OCI-LY7 (cell line): ENCODE results near the gene TJP3. TPM values are rescaled to one million over a fixed set of nuclear protein-coding genes. Genes with fewer than 3 reads are reported as not detected.

Experiments used
- BruUV-seq: library from RNA; stranded (reverse); fragments of 400-500 nt; replicated peaks from 2 replicates; lab custom pipeline; 2021; lab: Mats Ljungman, UMichigan
- CTCF ChIA-PET: fragments of 300-600 bp; sonication (Branson Sonifier 250); formaldehyde crosslinking; loops from one replicate; lab custom pipeline; 2022; ENCODE audit warnings: antibody characterized with exemption; ENCODE audit not compliant: unreplicated experiment; lab: Charles Lee
- POLR2A ChIA-PET: fragments of 300-600 bp; sonication (Branson Sonifier 250); formaldehyde crosslinking; loops from one replicate; lab custom pipeline; 2022; ENCODE audit warnings: antibody characterized with exemption; lab: Charles Lee
- DNase-seq: peaks from one replicate; pipeline ENCODE4 v3.0.0-alpha.2; 2015; ENCODE audit warnings: low spot score
- H2AFZ ChIP-seq: fragments of 200-600 bp; sonication (generic), shearing (Covaris generic); 2 replicates; pipeline ENCODE4 v1.6.1; 2014; ENCODE audit warnings: mild to moderate bottlenecking, antibody characterized with exemption, low read length, moderate library complexity
- H3K27ac ChIP-seq: fragments of 200-600 bp; sonication (generic); 2 replicates; pipeline ENCODE4 v1.5.1; 2014; ENCODE audit warnings: mixed run types, low read depth, mild to moderate bottlenecking, moderate library complexity, low read length, inconsistent platforms; ENCODE audit not compliant: poor library complexity, severe bottlenecking
- H3K36me3 ChIP-seq: fragments of 200-600 bp; sonication (generic); 2 replicates; pipeline ENCODE4 v1.6.1; 2014; ENCODE audit warnings: mild to moderate bottlenecking, antibody characterized with exemption, low read length, moderate library complexity, mixed read lengths; ENCODE audit not compliant: insufficient read depth
- H3K4me1 ChIP-seq: fragments of 200-600 bp; sonication (generic); 2 replicates; pipeline ENCODE4 v1.5.1; 2014; ENCODE audit warnings: mild to moderate bottlenecking, low read length; ENCODE audit not compliant: insufficient read depth, poor library complexity, severe bottlenecking
- H3K4me2 ChIP-seq: fragments of 200-600 bp; sonication (generic); 2 replicates; pipeline ENCODE4 v1.6.1; 2014; ENCODE audit warnings: mild to moderate bottlenecking, low read length
- H3K4me3 ChIP-seq: fragments of 200-600 bp; sonication (generic); 2 replicates; pipeline ENCODE4 v1.5.1; 2014; ENCODE audit warnings: mild to moderate bottlenecking, low read depth, low read length; ENCODE audit not compliant: poor library complexity, severe bottlenecking
- H3K79me2 ChIP-seq: fragments of 200-600 bp; sonication (generic); 2 replicates; pipeline ENCODE4 v1.6.1; 2016; ENCODE audit warnings: low read depth, mild to moderate bottlenecking, low read length, moderate library complexity, mixed read lengths; ENCODE audit not compliant: insufficient read depth
- H3K9me2 ChIP-seq: fragments of 200-600 bp; sonication (generic); 2 replicates; pipeline ENCODE4 v1.6.1; 2016; ENCODE audit warnings: mild to moderate bottlenecking, low read length, mixed read lengths; ENCODE audit not compliant: insufficient read depth
- H3K9me3 ChIP-seq: fragments of 200-600 bp; sonication (generic); 2 replicates; pipeline ENCODE4 v1.6.1; 2014; ENCODE audit warnings: mild to moderate bottlenecking, mixed run types, low read length, mixed read lengths
- H4K20me1 ChIP-seq: fragments of 200-600 bp; sonication (generic); 2 replicates; pipeline ENCODE4 v1.6.1; 2014; ENCODE audit warnings: mild to moderate bottlenecking, antibody characterized with exemption, low read length, moderate library complexity, mixed read lengths; ENCODE audit not compliant: insufficient read depth
- EZH2phosphoT487 ChIP-seq: fragments of 200-600 bp; sonication (generic); IDR thresholded peaks from 2 replicates; pipeline ENCODE4 v1.6.1; 2018; ENCODE audit warnings: low read depth, borderline replicate concordance, mild to moderate bottlenecking, mixed run types, antibody characterized with exemption, low read length, moderate library complexity, mixed read lengths
- intact Hi-C: fragments of 100-400 bp; cut with micrococcal nuclease; formaldehyde crosslinking; loops from one replicate; pipeline ENCODE4 v1.10.0; 2022; ENCODE audit not compliant: unreplicated experiment
- total RNA-seq, 2 experiments: library from RNA; depleted of rRNA in 1 of 2; stranded (reverse); fragments of >200 nt in 1 of 2; shearing (Covaris generic) in 1 of 2; gene quantifications; 2 replicates each; pipeline ENCODE4 v1.2.3, GENCODE V29; 2014 to 2022
- TF ChIP-seq, protein P1 (sequence below): fragments of 200-600 bp; sonication (generic); conservative IDR thresholded peaks from 2 replicates; pipeline ENCODE4 v1.5.1; 2014; ENCODE audit warnings: mild to moderate bottlenecking, antibody characterized with exemption, low read length, moderate library complexity, mixed read lengths

Gene TJP3
- total RNA-seq, 2 experiments from 2014 or later, result 0.69 to 1.8 TPM

DNA sequence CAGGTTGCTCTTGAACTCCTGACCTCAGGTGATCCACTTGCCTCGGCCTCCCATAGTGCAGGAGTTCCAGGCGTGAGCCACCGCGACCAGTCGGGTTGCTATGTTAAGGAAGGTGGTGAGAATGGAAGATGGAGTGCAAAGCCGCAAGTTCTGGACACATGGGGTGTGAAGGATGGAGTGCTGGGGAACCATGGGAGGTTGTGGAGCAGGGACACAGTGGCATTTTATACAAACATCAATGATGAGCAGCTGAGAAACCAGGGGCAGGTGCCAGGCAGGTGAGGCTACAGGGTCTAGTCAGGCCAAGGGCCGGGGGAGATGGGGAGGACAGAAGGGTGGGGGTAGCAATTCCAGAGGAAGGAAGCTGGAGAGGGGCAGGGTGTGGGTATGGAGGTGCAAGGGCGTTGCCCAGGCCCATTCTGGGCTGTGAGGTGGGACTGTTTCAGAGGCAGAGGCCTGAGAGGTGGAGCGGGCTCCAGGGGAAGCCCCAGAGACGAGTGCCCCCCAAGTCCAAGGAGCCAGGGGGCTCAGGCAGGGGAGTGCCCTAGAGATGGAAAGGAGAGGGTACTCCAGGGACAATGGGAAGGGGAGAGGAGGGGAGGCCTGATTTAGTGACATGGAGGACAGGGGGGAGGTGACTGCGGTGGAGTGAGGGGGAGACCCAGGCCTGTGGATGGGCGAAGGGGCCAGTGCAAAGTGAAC, 65.8 kb downstream of the TJP3 start:
- Histone ChIP-seq H3K4me1 (no peaks in the 10 kb centered on the region), H3K27ac (no peak overlapping the region), H3K9me3 (no peaks in the 10 kb centered on the region), H3K4me3 (no peak overlapping the region), H3K36me3 (no peaks in the 10 kb centered on the region), H3K4me2 (no peak overlapping the region), H4K20me1 (no peaks in the 10 kb centered on the region), H2AFZ (no peak overlapping the region), H3K9me2 (no peaks in the 10 kb centered on the region), H3K79me2 (no peaks in the 10 kb centered on the region)
- ChIA-PET CTCF (no interaction called here), POLR2A (no interaction called here)
- intact Hi-C loops, result no loop called here
- no TSS peak for BruUV-seq
- DNase-seq, result no peak
- TF ChIP-seq, protein P1, sequence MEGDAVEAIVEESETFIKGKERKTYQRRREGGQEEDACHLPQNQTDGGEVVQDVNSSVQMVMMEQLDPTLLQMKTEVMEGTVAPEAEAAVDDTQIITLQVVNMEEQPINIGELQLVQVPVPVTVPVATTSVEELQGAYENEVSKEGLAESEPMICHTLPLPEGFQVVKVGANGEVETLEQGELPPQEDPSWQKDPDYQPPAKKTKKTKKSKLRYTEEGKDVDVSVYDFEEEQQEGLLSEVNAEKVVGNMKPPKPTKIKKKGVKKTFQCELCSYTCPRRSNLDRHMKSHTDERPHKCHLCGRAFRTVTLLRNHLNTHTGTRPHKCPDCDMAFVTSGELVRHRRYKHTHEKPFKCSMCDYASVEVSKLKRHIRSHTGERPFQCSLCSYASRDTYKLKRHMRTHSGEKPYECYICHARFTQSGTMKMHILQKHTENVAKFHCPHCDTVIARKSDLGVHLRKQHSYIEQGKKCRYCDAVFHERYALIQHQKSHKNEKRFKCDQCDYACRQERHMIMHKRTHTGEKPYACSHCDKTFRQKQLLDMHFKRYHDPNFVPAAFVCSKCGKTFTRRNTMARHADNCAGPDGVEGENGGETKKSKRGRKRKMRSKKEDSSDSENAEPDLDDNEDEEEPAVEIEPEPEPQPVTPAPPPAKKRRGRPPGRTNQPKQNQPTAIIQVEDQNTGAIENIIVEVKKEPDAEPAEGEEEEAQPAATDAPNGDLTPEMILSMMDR, result no peak
- TF ChIP-seq EZH2phosphoT487, result no peak

DNA sequence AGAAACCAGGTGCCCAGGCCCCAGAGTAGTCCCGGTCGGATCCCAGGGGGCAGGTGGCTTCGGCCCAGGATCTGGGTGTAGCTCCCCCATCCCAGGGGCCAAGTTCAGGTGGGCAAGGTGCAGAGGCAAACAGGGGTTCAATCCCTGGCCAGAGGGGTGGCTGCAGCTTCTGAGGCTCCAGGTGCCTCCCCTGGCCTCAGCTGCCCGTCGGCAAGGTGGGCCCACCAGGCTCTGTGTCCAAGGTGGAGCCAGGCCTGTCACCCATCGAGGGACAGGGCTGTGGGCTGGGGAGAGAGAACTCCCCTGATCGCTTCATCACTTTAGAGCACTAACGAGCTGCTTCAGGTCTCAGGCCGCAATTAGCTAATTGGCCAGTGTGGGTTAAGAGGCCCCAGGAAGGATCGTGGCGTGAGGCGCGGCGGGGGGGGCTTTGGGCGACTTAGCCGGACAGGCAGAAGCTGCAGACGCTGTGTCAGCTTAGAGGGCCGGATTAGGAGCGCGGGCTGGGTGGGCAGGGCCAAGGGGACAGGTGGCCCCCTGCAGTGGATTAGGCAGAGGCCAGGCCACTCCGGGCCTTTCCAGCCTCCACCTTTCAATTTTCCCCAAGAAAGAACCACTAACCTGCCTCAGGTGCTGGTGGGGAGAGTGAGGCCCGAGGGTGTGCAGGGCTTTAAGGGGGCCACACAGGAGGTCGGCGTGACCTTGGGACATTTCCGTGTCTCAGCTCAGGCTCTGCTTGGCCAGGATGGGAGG, 66.6 kb downstream of the TJP3 start:
- H3K9me3 ChIP-seq, result no peaks in the 10 kb centered on the region
- no peaks in the 10 kb centered on the region for H3K9me2 ChIP-seq
- no peak overlapping the region for H2AFZ ChIP-seq
- no peaks in the 10 kb centered on the region for H3K79me2 ChIP-seq
- H3K36me3 ChIP-seq, result no peaks in the 10 kb centered on the region
- POLR2A ChIA-PET, result no interaction called here
- H3K4me2 ChIP-seq, result no peak overlapping the region
- TF ChIP-seq, protein P1, result no peak
- TF ChIP-seq EZH2phosphoT487, result no peak
- CTCF ChIA-PET, result interaction anchor here (0.6 kb wide), 1 partner anchor 54 kb away, joined by 11 read pairs; no protein-coding TSS in a partner anchor
- intact Hi-C loops, result no loop called here
- DNase-seq, result no peak
- no peaks in the 10 kb centered on the region for H3K4me1 ChIP-seq
- H3K27ac ChIP-seq, result no peak overlapping the region
- H3K4me3 ChIP-seq, result no peak overlapping the region
- H4K20me1 ChIP-seq, result no peaks in the 10 kb centered on the region
- no TSS peak for BruUV-seq

DNA sequence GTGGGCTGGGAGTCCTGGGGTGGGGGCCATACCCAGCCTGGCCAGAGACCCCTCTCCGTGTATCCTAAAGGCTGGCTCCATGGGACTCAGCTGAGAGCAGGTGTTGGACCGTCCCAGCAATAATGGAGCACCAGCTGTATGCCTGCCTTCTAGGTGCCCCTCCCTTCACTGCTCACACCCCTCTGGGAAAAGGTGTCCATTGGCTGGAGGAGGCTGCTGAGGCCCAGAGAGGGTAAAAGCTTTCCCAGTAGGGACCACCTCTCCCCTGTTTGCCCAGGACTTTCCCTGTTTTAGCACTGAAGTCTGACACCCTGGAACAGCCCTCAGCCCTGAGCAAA, 67.2 kb downstream of the TJP3 start:
- BruUV-seq, result no TSS peak
- intact Hi-C loops, result no loop called here
- no peak for DNase-seq
- H2AFZ ChIP-seq, result no peak overlapping the region
- no peaks in the 10 kb centered on the region for H3K79me2 ChIP-seq
- TF ChIP-seq EZH2phosphoT487, result no peak
- TF ChIP-seq, protein P1, result no peak
- H3K4me1 ChIP-seq, result no peaks in the 10 kb centered on the region
- no peak overlapping the region for H3K4me3 ChIP-seq
- H3K9me3 ChIP-seq, result no peaks in the 10 kb centered on the region
- H3K4me2 ChIP-seq, result no peak overlapping the region
- H4K20me1 ChIP-seq, result no peaks in the 10 kb centered on the region
- no peak overlapping the region for H3K27ac ChIP-seq
- H3K9me2 ChIP-seq, result no peaks in the 10 kb centered on the region
- ChIA-PET CTCF (no interaction called here), POLR2A (no interaction called here)
- H3K36me3 ChIP-seq, result no peaks in the 10 kb centered on the region
